CD14-positive monocyte (primary cell): ENCODE measurements around the gene ZNF415. TPM values are rescaled to one million over a fixed set of nuclear protein-coding genes. Genes with fewer than 3 reads are reported as not detected.

Source experiments
- DNase-seq, 3 donors: peaks; one replicate each; pipeline ENCODE4 v3.0.0-alpha.2; 2011 to 2022
- H2AFZ ChIP-seq: 2 replicates; pipeline ENCODE4 v1.6.0; 2012; ENCODE audit warnings: mild to moderate bottlenecking, low read depth, low read length, inconsistent platforms; ENCODE audit not compliant: insufficient read depth, poor library complexity, severe bottlenecking
- H3K27ac ChIP-seq, 2 donors: 1 replicate in 1 of 2; 2 replicates in 1 of 2; pipeline ENCODE4 v1.5.1; 2012 to 2013; ENCODE audit warnings: low read length in 2 of 2, control low read depth in 1 of 2, inconsistent platforms in 1 of 2, low read depth in 1 of 2, mild to moderate bottlenecking in 1 of 2
- H3K27me3 ChIP-seq, 2 donors: one replicate each; pipeline versions ENCODE4 v1.6.0 to v1.6.1; 2011 to 2013; ENCODE audit warnings: low read length in 2 of 2; ENCODE audit not compliant: control insufficient read depth in 2 of 2, insufficient read depth in 2 of 2
- H3K36me3 ChIP-seq, 2 donors: replicated peaks in 1 of 2; 1 replicate in 1 of 2; 2 replicates in 1 of 2; pipeline versions ENCODE4 v1.5.1 to v1.6.1; 2012 to 2013; ENCODE audit warnings: low read length in 2 of 2, control low read depth in 1 of 2, inconsistent platforms in 1 of 2, mild to moderate bottlenecking in 1 of 2; ENCODE audit not compliant: insufficient read depth in 2 of 2, control insufficient read depth in 1 of 2
- H3K4me1 ChIP-seq, 2 donors: 1 replicate in 1 of 2; 2 replicates in 1 of 2; pipeline versions ENCODE4 v1.5.1 to v1.6.1; 2012 to 2013; ENCODE audit warnings: low read length in 2 of 2, control low read depth in 1 of 2, inconsistent platforms in 1 of 2, mild to moderate bottlenecking in 1 of 2, moderate library complexity in 1 of 2; ENCODE audit not compliant: insufficient read depth in 2 of 2, control insufficient read depth in 1 of 2
- H3K4me2 ChIP-seq: replicated peaks from 2 replicates; pipeline ENCODE3; 2012; ENCODE audit warnings: low read length, moderate library complexity, mild to moderate bottlenecking; ENCODE audit not compliant: poor library complexity, severe bottlenecking; ENCODE audit errors: extremely low read depth
- H3K4me3 ChIP-seq, 3 experiments: fragments of 200-600 bp in 1 of 3; sonication (generic) in 1 of 3; replicated peaks in 1 of 3; 1 replicate in 2 of 3; 2 replicates in 1 of 3; pipeline ENCODE4 v1.5.1; 2011 to 2013; ENCODE audit warnings: low read length in 3 of 3, mild to moderate bottlenecking in 3 of 3, control low read depth in 2 of 3, low read depth in 2 of 3, inconsistent platforms in 1 of 3, moderate library complexity in 1 of 3
- H3K79me2 ChIP-seq: 2 replicates; pipeline ENCODE4 v1.6.0; 2012; ENCODE audit warnings: mild to moderate bottlenecking, control low read depth, inconsistent platforms, low read length, moderate library complexity; ENCODE audit not compliant: insufficient read depth
- H3K9ac ChIP-seq: 2 replicates; pipeline ENCODE4 v1.6.0; 2017; ENCODE audit warnings: low read length, mild to moderate bottlenecking; ENCODE audit not compliant: insufficient read depth, poor library complexity, severe bottlenecking
- H3K9me3 ChIP-seq, 2 donors: replicated peaks in 1 of 2; 1 replicate in 1 of 2; 2 replicates in 1 of 2; pipeline versions ENCODE4 v1.5.1 to v1.6.1; 2012 to 2013; ENCODE audit warnings: low read length in 2 of 2, control low read depth in 1 of 2; ENCODE audit not compliant: control insufficient read depth in 1 of 2, insufficient read depth in 1 of 2
- H4K20me1 ChIP-seq: 2 replicates; pipeline ENCODE4 v1.6.0; 2012; ENCODE audit warnings: mild to moderate bottlenecking, low read length, control low read depth, moderate library complexity; ENCODE audit not compliant: insufficient read depth
- H3K27ac Mint-ChIP-seq, 7 donors: one replicate each; pipeline ENCODE4 v1.8.0; 2020; ENCODE audit warnings: mild to moderate bottlenecking in 7 of 7, mixed read lengths in 7 of 7, moderate library complexity in 6 of 7, inconsistent platforms in 2 of 7
- H3K27me3 Mint-ChIP-seq, 3 donors: one replicate each; pipeline ENCODE4 v1.8.0; 2021 to 2022; ENCODE audit warnings: low read depth in 3 of 3, mild to moderate bottlenecking in 3 of 3, mixed read lengths in 3 of 3, moderate library complexity in 3 of 3, inconsistent platforms in 1 of 3
- H3K36me3 Mint-ChIP-seq, 2 donors: one replicate each; pipeline ENCODE4 v1.8.0; 2020; ENCODE audit warnings: mixed read lengths in 2 of 2, inconsistent platforms in 1 of 2, mild to moderate bottlenecking in 1 of 2
- H3K4me1 Mint-ChIP-seq: one replicate; pipeline ENCODE4 v1.8.0; 2020; ENCODE audit warnings: mild to moderate bottlenecking, mixed read lengths
- H3K4me3 Mint-ChIP-seq, 2 donors: one replicate each; pipeline ENCODE4 v1.8.0; 2020; ENCODE audit warnings: mild to moderate bottlenecking in 2 of 2, mixed read lengths in 2 of 2, moderate library complexity in 1 of 2
- H3K9me3 Mint-ChIP-seq, 7 donors: one replicate each; pipeline ENCODE4 v1.8.0; 2020 to 2022; ENCODE audit warnings: mixed read lengths in 7 of 7, mild to moderate bottlenecking in 6 of 7, moderate library complexity in 6 of 7, inconsistent platforms in 2 of 7
- CTCF ChIP-seq: fragments of 200-600 bp; IDR thresholded peaks from one replicate; pipeline ENCODE4 v1.8.0; 2022; ENCODE audit warnings: antibody characterized with exemption, mild to moderate bottlenecking
- WGBS: methylation state at CpG from one replicate; pipeline ENCODE4 v1.1.5; 2013; ENCODE audit warnings: missing lambda C conversion rate; ENCODE audit not compliant: insufficient coverage; 5-methylcytosine and 5-hydroxymethylcytosine counted together
- intact Hi-C, 2 donors: fragments of 100-400 bp; cut with micrococcal nuclease; formaldehyde crosslinking; loops; one replicate each; pipeline versions ENCODE4 v1.15.0 to v1.15.1; 2023
- polyA plus RNA-seq, 3 donors: library from polyadenylated mRNA; depleted of rRNA in 1 of 3; unstranded in 2 of 3; stranded (reverse) in 1 of 3; fragments of 300-500 nt in 2 of 3; fragments of >200 nt in 1 of 3; fragmentation: Illumina TruSeq in 2 of 3; gene quantifications; 1 replicate in 2 of 3; 2 replicates in 1 of 3; pipeline ENCODE4 v1.2.3, GENCODE V29; 2012 to 2021

ZNF415 gene
- polyA plus RNA-seq, 3 donors = 0.11 to 0.17 TPM; not detected in 1

GRCh38 chr19:53079313-53079924 lies 53.3 kb downstream of the ZNF415 start:
- Histone ChIP-seq H3K4me3 (no peak overlapping the region), H2AFZ (no peak overlapping the region), H3K27me3 (no peaks in the 10 kb centered on the region), H3K9ac (no peak overlapping the region), H3K36me3 (peaks cover 19 to 94% of the 10 kb centered on the region in 2 donors), H3K4me2 (no peak overlapping the region), H3K9me3 (peaks cover 64 to 87% of the 10 kb centered on the region in 2 donors), H3K27ac (no peak overlapping the region), H3K79me2 (peaks cover 2% of the 10 kb centered on the region), H3K4me1 (no peaks in the 10 kb centered on the region), H4K20me1 (no peaks in the 10 kb centered on the region)
- Mint-ChIP-seq H3K27me3 (peaks cover 0 to 2% (median 0%) of the 10 kb centered on the region in 3 donors), H3K4me1 (no peaks in the 10 kb centered on the region), H3K36me3 (peaks cover 65 to 97% of the 10 kb centered on the region in 2 donors), H3K27ac (no peak overlapping the region), H3K4me3 (no peak overlapping the region), H3K9me3 (peaks cover 49 to 89% (median 75%) of the 10 kb centered on the region in 7 donors)
- 100% methylated on average over 2 of the region's 8 CpGs for WGBS
- TF ChIP-seq CTCF = no peak
- no peak for DNase-seq
- intact Hi-C loops = no loop called here

- Mint-ChIP-seq H3K9me3 (peaks cover 52 to 92% (median 77%) of the 10 kb centered on the region in 7 donors), H3K4me1 (no peaks in the 10 kb centered on the region), H3K4me3 (no peak overlapping the region), H3K27ac (no peak overlapping the region), H3K36me3 (peaks cover 66 to 97% of the 10 kb centered on the region in 2 donors), H3K27me3 (peaks cover 0 to 2% (median 0%) of the 10 kb centered on the region in 3 donors)
- WGBS = no CpG with 5 or more reads among the region's 1 CpG
- no peaks in the 10 kb centered on the region for H3K4me1 ChIP-seq
- peaks cover 2% of the 10 kb centered on the region for H3K79me2 ChIP-seq
- TF ChIP-seq CTCF = no peak
- H4K20me1 ChIP-seq = no peaks in the 10 kb centered on the region
- H3K9me3 ChIP-seq = peaks cover 65 to 94% of the 10 kb centered on the region in 2 donors
- H3K27me3 ChIP-seq = no peaks in the 10 kb centered on the region
- peaks cover 21 to 94% of the 10 kb centered on the region in 2 donors for H3K36me3 ChIP-seq
- H2AFZ ChIP-seq = no peak overlapping the region
- no peak overlapping the region for H3K9ac ChIP-seq
- H3K27ac ChIP-seq = no peak overlapping the region
- intact Hi-C loops = no loop called here
- H3K4me3 ChIP-seq = no peak overlapping the region
- no peak for DNase-seq
- no peak overlapping the region for H3K4me2 ChIP-seq
Measured at GRCh38 chr19:53078668-53079067, 54.0 kb downstream of the ZNF415 start.
